Activated CD4-positive, alpha-beta T cell treated with anti-CD3 and anti-CD28 coated beads, Interleukin-10, Interleukin-2, amounts not matched to agents 100 ng/mL and 50 ng/mL, durations not matched to agents 16 hours and 8 hours (primary cell): ENCODE data around the gene ADORA1.

Experiments used
- DNase-seq: peaks from one replicate; pipeline ENCODE4 v3.0.0-alpha.2; 2020

The ADORA1 gene

GRCh38 chr1:203124011-203124410 is 3.5 kb upstream of the ADORA1 start:
- DNase-seq = no peak

GRCh38 chr1:203124546-203125317 is 2.8 kb upstream of the ADORA1 start:
- no peak for DNase-seq

GRCh38 chr1:203126151-203126865 is 1.2 kb upstream of the ADORA1 start:
- DNase-seq = no peak

- no peak for DNase-seq
Measured at GRCh38 chr1:203126866-203127665, 460 bp upstream of the ADORA1 start.

DNA sequence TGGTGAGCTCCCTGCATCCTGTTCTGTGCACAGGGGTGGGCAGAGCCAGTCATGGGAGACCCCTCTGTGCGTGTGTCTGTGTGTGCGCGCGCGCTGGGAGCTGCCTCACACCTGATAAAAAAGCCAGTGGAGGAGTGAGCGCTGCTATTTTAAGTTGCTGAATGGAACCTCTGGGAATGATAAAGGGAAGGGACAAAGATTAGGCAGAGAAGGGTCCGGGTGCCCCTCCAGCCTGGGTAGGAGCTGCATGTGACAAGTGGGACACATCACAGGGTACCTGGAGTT is 847 bp downstream of the ADORA1 start:
- no peak for DNase-seq

- DNase-seq = no peak
Measured at GRCh38 chr1:203128716-203129500, 1.4 kb downstream of the ADORA1 start.

GRCh38 chr1:203129501-203130231 is 2.1 kb downstream of the ADORA1 start:
- DNase-seq = no peak

- DNase-seq = no peak
Measured at GRCh38 chr1:203130358-203130985, 2.9 kb downstream of the ADORA1 start.

GRCh38 chr1:203131548-203132200 is 4.1 kb downstream of the ADORA1 start:
- DNase-seq = no peak

- no peak for DNase-seq
Measured at GRCh38 chr1:203133970-203134725, 6.6 kb downstream of the ADORA1 start.

DNA sequence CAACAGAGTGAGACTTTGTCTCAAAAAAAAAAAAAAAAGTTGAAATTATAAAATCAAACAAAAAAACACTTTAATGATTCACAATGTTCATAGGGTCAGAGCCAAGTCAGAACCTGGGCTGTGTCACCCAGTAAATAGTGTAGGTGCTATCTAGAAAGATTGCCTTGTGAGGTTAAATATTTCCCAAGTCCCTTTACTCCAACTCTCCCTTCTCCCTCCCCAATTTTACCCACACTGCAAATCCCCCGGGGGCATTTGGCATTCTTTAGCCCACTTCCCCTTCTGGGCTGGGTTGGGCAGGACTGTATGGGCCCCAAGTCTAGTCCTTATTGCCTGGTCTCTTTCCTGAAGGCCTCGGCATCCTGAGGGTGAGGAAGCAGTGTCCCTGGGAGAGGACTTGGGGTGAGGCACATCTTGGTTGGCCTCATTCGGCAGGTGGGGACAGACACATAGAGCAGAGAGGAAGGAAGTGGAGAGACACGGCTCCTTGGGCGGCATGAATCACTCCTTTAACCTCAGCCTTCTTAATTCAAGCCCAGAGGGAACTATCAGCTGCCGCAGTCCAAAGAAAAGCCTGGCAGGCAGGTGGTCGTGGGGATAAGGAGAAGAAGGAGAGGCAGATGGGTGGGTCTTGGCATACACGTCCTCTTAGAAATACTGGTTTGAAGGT is 8.2 kb downstream of the ADORA1 start:
- DNase-seq = peak; percentile 20

GRCh38 chr1:203136409-203137042 is 9.0 kb downstream of the ADORA1 start:
- DNase-seq = no peak

DNA sequence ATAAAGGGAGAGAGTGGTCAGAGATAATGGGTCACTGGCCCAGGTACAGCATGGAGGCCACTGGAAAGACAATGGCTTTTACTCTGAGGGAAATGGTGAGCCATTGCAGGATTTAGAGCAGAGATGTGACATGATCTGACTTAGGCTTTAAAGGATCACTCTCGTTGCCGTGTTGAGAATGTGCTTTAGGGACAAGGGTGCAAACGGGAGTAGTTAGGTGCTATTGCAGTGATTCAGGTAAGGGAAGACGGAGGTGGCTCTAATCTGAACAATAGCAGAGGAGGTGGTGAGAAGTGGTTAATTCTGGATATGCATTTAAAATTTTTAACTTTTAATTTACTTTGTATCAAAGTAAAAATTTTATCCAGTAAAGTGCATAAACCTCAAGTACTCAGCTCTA is 9.8 kb downstream of the ADORA1 start:
- DNase-seq = no peak

GRCh38 chr1:203138066-203138465 is 10.5 kb downstream of the ADORA1 start:
- no peak for DNase-seq

DNA sequence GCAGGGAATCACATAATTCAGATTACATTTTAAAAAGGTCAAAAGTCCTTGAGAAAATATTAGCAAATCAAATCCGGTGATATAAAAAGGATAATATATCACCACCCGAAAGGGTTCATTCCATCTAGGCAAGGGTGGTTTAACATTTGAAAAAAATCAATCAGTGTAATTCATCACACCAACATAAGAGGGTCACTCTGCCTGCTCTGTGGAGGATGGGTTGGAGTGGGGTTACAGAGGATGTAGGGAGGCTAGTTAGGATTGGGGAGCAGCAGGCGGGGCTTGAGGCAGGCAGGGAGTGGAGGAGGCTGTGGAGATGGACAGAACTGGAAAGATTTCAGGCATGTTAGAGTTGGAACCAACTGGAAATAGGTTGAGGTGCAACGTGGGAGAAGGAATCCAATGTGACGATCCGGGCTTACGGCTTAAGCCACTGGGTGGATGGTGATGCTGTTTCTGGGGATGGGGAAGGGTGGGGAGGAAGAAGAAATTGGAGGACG is 12.5 kb downstream of the ADORA1 start:
- DNase-seq = no peak

DNA sequence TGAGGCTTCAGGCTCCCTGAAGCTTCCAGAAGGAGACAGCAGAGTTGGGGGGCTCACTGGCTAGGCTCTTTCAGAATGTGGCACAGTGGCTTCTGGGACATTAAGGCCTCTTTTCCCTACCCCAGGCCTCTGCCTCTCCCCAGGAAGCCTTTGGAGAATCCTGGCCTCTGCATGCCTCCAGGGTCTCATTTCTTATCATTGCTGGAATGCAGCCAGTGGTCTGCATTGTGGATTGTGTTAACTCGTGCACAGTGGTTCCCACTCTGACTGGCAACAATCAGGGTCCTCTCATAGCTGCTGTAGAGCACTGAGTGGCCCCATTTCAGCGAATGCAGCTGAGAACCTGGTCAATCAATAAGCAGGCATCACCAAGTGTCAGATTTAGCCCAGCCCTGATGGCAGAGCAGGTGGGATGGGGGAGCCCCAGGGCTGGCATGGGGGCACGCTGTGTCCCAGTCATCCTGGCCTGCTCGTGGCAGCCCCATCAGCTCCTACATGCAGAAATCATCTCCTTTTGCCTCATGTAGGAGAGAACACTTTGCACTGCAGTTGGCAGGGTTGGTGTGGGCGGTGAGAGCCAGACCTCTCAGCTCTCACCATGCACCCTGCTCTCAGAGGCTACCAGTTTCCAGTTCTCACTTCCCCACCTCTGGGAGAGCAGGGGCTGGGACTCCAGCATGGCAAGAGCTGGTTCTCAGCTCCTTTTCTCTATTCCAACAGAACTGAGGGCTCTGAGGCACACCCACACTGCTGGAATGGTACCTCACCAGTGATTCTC is 13.4 kb downstream of the ADORA1 start:
- DNase-seq = no peak

GRCh38 chr1:203142124-203142523 is 14.6 kb downstream of the ADORA1 start:
- DNase-seq = no peak

DNA sequence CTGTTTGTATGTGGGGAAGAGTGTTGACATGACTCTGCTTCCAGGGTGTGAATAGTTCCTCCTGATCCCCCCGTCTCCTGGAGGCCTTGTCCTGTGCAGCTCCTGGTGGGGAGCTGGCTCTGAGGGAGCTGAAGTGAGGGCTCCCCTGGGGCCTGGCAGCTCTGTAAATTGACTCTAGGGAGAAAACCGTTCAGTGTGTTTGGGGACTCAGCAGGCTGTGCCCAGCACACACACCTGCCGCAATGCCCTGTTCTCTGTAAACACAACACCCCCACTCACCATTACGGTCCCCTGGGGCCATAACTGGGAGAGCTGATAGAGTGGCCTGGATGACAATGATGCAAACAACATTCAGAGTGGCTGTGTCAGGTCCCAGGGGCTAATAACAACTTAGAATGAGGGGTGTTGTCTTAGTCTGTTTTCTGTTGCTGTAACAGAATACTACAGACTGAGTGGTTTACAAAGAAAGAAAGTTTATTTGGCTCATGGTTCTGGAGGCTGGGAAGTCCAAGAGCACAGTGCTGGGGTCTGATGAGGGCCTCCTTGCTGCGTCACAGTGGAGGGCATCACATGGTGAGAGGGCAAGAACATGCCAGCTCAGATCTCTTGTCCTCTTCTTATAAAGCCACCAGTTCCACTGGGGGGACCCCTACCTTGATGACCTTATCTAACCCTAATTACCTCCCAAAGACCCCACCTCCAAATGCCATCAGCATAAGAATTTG is 15.3 kb downstream of the ADORA1 start:
- DNase-seq = no peak
